Body of pancreas (tissue), 4 donors: Measurements from ENCODE around the gene DHRS7. TPM values are rescaled to one million over a fixed set of nuclear protein-coding genes. Genes with fewer than 3 reads are reported as not detected.

Experiments used
- ATAC-seq: fragments of 150-250 bp; one replicate; pipeline ENCODE4 v1.9.1; 2016
- DNase-seq, 4 donors: peaks; one replicate each; pipeline ENCODE4 v3.0.0-alpha.2; 2019
- H3K27ac ChIP-seq, 4 donors: fragments of 200-600 bp; sonication (generic); 1 replicate in 3 of 4; 2 replicates in 1 of 4; pipeline versions ENCODE4 v1.5.1 to v1.6.1; 2016 to 2019; ENCODE audit warnings: mild to moderate bottlenecking in 1 of 4, mixed read lengths in 1 of 4, moderate library complexity in 1 of 4
- H3K27me3 ChIP-seq, 2 donors: fragments of 200-600 bp; sonication (generic); one replicate each; pipeline ENCODE4 v1.6.0; 2016; ENCODE audit warnings: mild to moderate bottlenecking in 1 of 2
- H3K36me3 ChIP-seq, 2 donors: fragments of 200-600 bp; sonication (generic); replicated peaks in 1 of 2; 2 replicates each; pipeline ENCODE4 v1.5.1; 2016; ENCODE audit warnings: low read depth in 2 of 2; ENCODE audit not compliant: insufficient read depth in 1 of 2
- H3K4me1 ChIP-seq: fragments of 200-600 bp; sonication (generic); one replicate; pipeline ENCODE4 v1.6.0; 2016
- H3K4me3 ChIP-seq, 2 donors: fragments of 200-600 bp; sonication (generic); 1 replicate in 1 of 2; 2 replicates in 1 of 2; pipeline ENCODE4 v1.5.1; 2016 to 2019
- H3K9me3 ChIP-seq, 3 donors: fragments of 200-600 bp; sonication (generic); 1 replicate in 2 of 3; 2 replicates in 1 of 3; pipeline ENCODE4 v1.5.1; 2016
- POLR2A ChIP-seq, 3 donors: fragments of 450-650 bp; IDR thresholded peaks; one replicate each; pipeline ENCODE4 v1.6.1; 2016; ENCODE audit warnings: antibody characterized with exemption in 3 of 3, mild to moderate bottlenecking in 2 of 3
- WGBS, 2 donors: methylation state at CpG; one replicate each; pipeline ENCODE4 v1.1.5; 2017; 5-methylcytosine and 5-hydroxymethylcytosine counted together
- intact Hi-C: fragments of 100-400 bp; cut with DNase I; formaldehyde crosslinking; loops from one replicate; pipeline ENCODE4 v1.15.1; 2023
- total RNA-seq, 2 donors: library from RNA; depleted of rRNA; stranded (reverse); fragments of >200 nt; gene quantifications; one replicate each; pipeline ENCODE4 v1.1.0, GENCODE V29; 2016
- TF ChIP-seq, protein P1 (sequence below), 7 experiments: fragments of 450-650 bp in 4 of 7; fragments of 200-600 bp in 3 of 7; sonication (generic) in 3 of 7; IDR thresholded peaks; one replicate each; pipeline ENCODE4 v1.5.1; 2016 to 2019; ENCODE audit warnings: antibody characterized with exemption in 7 of 7

DHRS7 gene
- total RNA-seq, 2 donors from 2014 or later, result 67.7 to 97.6 TPM

DNA sequence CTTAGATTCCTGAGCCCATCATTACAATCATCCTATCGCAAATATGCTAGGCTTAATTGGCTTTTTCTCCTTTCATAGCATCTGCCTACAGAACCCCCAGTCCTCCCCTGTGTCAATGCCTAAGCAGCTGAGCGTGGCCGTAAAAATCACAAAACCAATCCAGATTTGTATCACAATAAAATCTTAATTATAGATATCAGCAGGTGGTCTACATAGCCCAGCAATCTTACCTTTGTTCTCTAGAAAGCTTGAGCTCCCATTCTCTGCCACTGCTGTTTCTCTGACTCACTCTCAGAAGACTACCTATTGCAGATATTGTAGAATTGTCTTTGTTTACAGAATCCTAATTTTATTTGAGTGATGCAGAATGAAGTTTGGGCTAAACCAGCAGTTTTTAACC, 46.0 kb upstream of the DHRS7 start:
- intact Hi-C loops, result no loop called here
- 87 to 98% methylated on average over 3 of the region's 3 CpGs for WGBS, 2 donors
- Histone ChIP-seq H3K36me3 (no peaks in the 10 kb centered on the region), H3K4me3 (no peak overlapping the region), H3K4me1 (no peaks in the 10 kb centered on the region), H3K9me3 (no peaks in the 10 kb centered on the region), H3K27ac (no peak overlapping the region), H3K27me3 (no peaks in the 10 kb centered on the region)
- DNase-seq (no peak), ATAC-seq (no peak)
- no peak for TF ChIP-seq POLR2A (IDR thresholded peaks at IDR 0.05)
- TF ChIP-seq, protein P1, sequence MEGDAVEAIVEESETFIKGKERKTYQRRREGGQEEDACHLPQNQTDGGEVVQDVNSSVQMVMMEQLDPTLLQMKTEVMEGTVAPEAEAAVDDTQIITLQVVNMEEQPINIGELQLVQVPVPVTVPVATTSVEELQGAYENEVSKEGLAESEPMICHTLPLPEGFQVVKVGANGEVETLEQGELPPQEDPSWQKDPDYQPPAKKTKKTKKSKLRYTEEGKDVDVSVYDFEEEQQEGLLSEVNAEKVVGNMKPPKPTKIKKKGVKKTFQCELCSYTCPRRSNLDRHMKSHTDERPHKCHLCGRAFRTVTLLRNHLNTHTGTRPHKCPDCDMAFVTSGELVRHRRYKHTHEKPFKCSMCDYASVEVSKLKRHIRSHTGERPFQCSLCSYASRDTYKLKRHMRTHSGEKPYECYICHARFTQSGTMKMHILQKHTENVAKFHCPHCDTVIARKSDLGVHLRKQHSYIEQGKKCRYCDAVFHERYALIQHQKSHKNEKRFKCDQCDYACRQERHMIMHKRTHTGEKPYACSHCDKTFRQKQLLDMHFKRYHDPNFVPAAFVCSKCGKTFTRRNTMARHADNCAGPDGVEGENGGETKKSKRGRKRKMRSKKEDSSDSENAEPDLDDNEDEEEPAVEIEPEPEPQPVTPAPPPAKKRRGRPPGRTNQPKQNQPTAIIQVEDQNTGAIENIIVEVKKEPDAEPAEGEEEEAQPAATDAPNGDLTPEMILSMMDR (IDR thresholded peaks at IDR 0.05), result no peak

GRCh38 chr14:60210703-60211102, 45.5 kb upstream of the DHRS7 start:
- intact Hi-C loops, result no loop called here
- TF ChIP-seq POLR2A (IDR thresholded peaks at IDR 0.05), result no peak
- TF ChIP-seq, protein P1 (IDR thresholded peaks at IDR 0.05), result no peak
- 45 to 67% methylated on average over 1 of the region's 1 CpG for WGBS, 2 donors
- Histone ChIP-seq H3K9me3 (no peaks in the 10 kb centered on the region), H3K4me1 (no peaks in the 10 kb centered on the region), H3K27me3 (no peaks in the 10 kb centered on the region), H3K36me3 (no peaks in the 10 kb centered on the region), H3K4me3 (no peak overlapping the region), H3K27ac (no peak overlapping the region)
- ATAC-seq (no peak), DNase-seq (no peak)

- 71 to 74% methylated on average over 6 of the region's 6 CpGs for WGBS, 2 donors
- Histone ChIP-seq H3K27me3 (no peaks in the 10 kb centered on the region), H3K4me3 (no peak overlapping the region), H3K4me1 (peaks cover 13% of the 10 kb centered on the region), H3K36me3 (no peaks in the 10 kb centered on the region), H3K27ac (no peak overlapping the region), H3K9me3 (no peaks in the 10 kb centered on the region)
- intact Hi-C loops, result no loop called here
- DNase-seq (no peak), ATAC-seq (no peak)
- no peak for TF ChIP-seq POLR2A (IDR thresholded peaks at IDR 0.05)
- TF ChIP-seq, protein P1 (IDR thresholded peaks at IDR 0.05), result no peak
Measured at GRCh38 chr14:60206837-60207533, 41.8 kb upstream of the DHRS7 start.

DNA sequence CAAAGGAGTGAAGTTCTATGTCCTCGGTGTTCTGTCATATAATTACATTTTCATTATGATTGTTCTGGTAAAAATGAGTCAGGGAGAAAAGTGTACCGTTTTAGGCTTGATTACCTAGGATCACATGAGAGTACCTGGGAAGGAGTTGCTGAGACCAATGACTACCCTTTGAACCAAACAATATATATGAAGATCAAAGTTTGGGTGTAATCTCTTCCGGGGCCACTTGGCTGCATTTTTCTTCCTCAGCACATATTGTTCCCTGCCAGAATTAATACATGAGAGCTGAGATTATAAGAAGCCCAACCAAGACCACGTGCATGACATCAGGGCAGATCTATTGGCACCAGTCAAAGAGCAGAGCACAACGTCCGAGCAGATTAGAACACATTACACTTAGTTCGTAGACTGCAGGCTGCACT, 41.1 kb upstream of the DHRS7 start:
- WGBS, 2 donors, result 67 to 75% methylated on average over 7 of the region's 7 CpGs
- peaks cover 13% of the 10 kb centered on the region for H3K4me1 ChIP-seq
- no peak for ATAC-seq
- no peak for DNase-seq
- intact Hi-C loops, result no loop called here
- H3K9me3 ChIP-seq, result no peaks in the 10 kb centered on the region
- no peaks in the 10 kb centered on the region for H3K27me3 ChIP-seq
- H3K4me3 ChIP-seq, result no peak overlapping the region
- no peak overlapping the region for H3K27ac ChIP-seq
- H3K36me3 ChIP-seq, result no peaks in the 10 kb centered on the region
- no peak for TF ChIP-seq POLR2A (IDR thresholded peaks at IDR 0.05)
- TF ChIP-seq, protein P1 (IDR thresholded peaks at IDR 0.05), result no peak
